A549 (cell line): ENCODE data around the gene RIMS4. TPM values are rescaled to one million over a fixed set of nuclear protein-coding genes. Genes with fewer than 3 reads are reported as not detected.

Source experiments
- ATAC-seq, 2 experiments: fragments of 200-7000 bp in 1 of 2; fragments of >200 bp in 1 of 2; cut with Nextera tagmentation in 1 of 2; cut with Tn5 transposase in 1 of 2; 3 replicates each; pipeline versions ENCODE4 v1.8.0 to v1.9.1; 2018 to 2020; ENCODE audit warnings: mild to moderate bottlenecking in 1 of 2, moderate library complexity in 1 of 2
- CTCF ChIA-PET: fragments of 300-600 bp; sonication (Branson Sonifier 250); formaldehyde crosslinking; extraction: SDS; loops from one replicate; lab custom pipeline; 2021; ENCODE audit warnings: antibody characterized with exemption, inconsistent platforms; lab: Yijun Ruan, JAX
- POLR2A ChIA-PET: fragments of 350-600 bp; formaldehyde crosslinking; extraction: SDS; loops from one replicate; lab custom pipeline; 2021; ENCODE audit warnings: antibody characterized with exemption, inconsistent platforms; lab: Yijun Ruan, JAX
- DNase-seq, 2 experiments: peaks; one replicate each; pipeline versions ENCODE4 v3.0.0 to v3.0.0-alpha.2; 2011 to 2016; ENCODE audit warnings: low read depth in 1 of 2, low spot score in 1 of 2
- FAIRE-seq: peaks from 2 replicates; lab custom pipeline; 2011; peaks lifted over from hg19 to GRCh38; lab: Jason Lieb, UNC
- H3K27ac ChIP-seq, 2 experiments: fragments of >200 bp; sonication (Bioruptor Twin); formaldehyde crosslinking; 3 replicates each; pipeline ENCODE4 v1.5.1; 2016 to 2017
- H3K4me1 ChIP-seq: fragments of >200 bp; sonication (Bioruptor Twin); formaldehyde crosslinking; 3 replicates; pipeline ENCODE4 v1.6.1; 2016
- H3K4me2 ChIP-seq: fragments of >200 bp; sonication (Bioruptor Twin); formaldehyde crosslinking; 3 replicates; pipeline ENCODE4 v1.6.1; 2016
- H3K4me3 ChIP-seq: fragments of >200 bp; sonication (Bioruptor Twin); formaldehyde crosslinking; 3 replicates; pipeline ENCODE4 v1.5.1; 2016
- H3K9me3 ChIP-seq: fragments of >200 bp; sonication (Bioruptor Twin); formaldehyde crosslinking; 3 replicates; pipeline ENCODE4 v1.6.1; 2016
- BCL3 ChIP-seq: fragments of >200 bp; sonication (Bioruptor Twin); formaldehyde crosslinking; IDR thresholded peaks from 3 replicates; pipeline ENCODE4 v1.6.1; 2016
- BHLHE40 ChIP-seq: IDR thresholded peaks from 2 replicates; pipeline ENCODE4 v1.6.1; 2012; ENCODE audit warnings: low read depth, low read length, inconsistent platforms
- CBX2 ChIP-seq: fragments of 200-600 bp; sonication (generic); IDR thresholded peaks from 2 replicates; pipeline ENCODE4 v1.6.1; 2016; ENCODE audit warnings: low read depth, mild to moderate bottlenecking, borderline replicate concordance
- CBX8 ChIP-seq: fragments of 200-600 bp; sonication (generic); IDR thresholded peaks from 2 replicates; pipeline ENCODE4 v1.6.1; 2016
- CEBPB ChIP-seq, 2 experiments: fragments of >200 bp in 1 of 2; sonication (Bioruptor Twin) in 1 of 2; formaldehyde crosslinking in 1 of 2; IDR thresholded peaks; 2 replicates each; pipeline ENCODE4 v1.6.1; 2012 to 2016
- CHD4 ChIP-seq: fragments of 200-600 bp; sonication (generic); IDR thresholded peaks from 2 replicates; pipeline ENCODE4 v1.6.1; 2016; ENCODE audit warnings: antibody characterized with exemption, mild to moderate bottlenecking, borderline replicate concordance
- CTCF ChIP-seq: fragments of >200 bp; sonication (Bioruptor Twin); formaldehyde crosslinking; IDR thresholded peaks from 3 replicates; pipeline ENCODE4 v1.5.1; 2016
- ELK1 ChIP-seq: fragments of 150-350 bp; IDR thresholded peaks from 2 replicates; pipeline ENCODE4 v1.6.1; 2014; ENCODE audit warnings: low read depth, mild to moderate bottlenecking, low read length
- EP300 ChIP-seq, 2 experiments: fragments of >200 bp; sonication (Bioruptor Twin); formaldehyde crosslinking; IDR thresholded peaks; 2 replicates in 1 of 2; 3 replicates in 1 of 2; pipeline ENCODE4 v1.6.1; 2016 to 2017
- FOSB ChIP-seq: fragments of 250-450 bp; sonication (Bioruptor Pico); IDR thresholded peaks from 2 replicates; pipeline ENCODE4 v1.5.0; 2020; ENCODE audit warnings: mild to moderate bottlenecking, moderate library complexity
- HEYL ChIP-seq: fragments of 250-450 bp; sonication (Bioruptor Pico); IDR thresholded peaks from 2 replicates; pipeline ENCODE4 v1.8.0; 2021; ENCODE audit warnings: mild to moderate bottlenecking, moderate library complexity
- HMGXB4 ChIP-seq: fragments of 250-450 bp; sonication (Bioruptor Pico); IDR thresholded peaks from 2 replicates; pipeline ENCODE4 v1.5.0; 2021; ENCODE audit warnings: mild to moderate bottlenecking, moderate library complexity, borderline replicate concordance
- HOXA7 ChIP-seq: fragments of 250-450 bp; sonication (Bioruptor Pico); IDR thresholded peaks from 2 replicates; pipeline ENCODE4 v1.5.0; 2020; ENCODE audit warnings: mild to moderate bottlenecking, moderate library complexity
- HOXB13 ChIP-seq: fragments of 250-450 bp; sonication (Bioruptor Pico); IDR thresholded peaks from 2 replicates; pipeline ENCODE4 v1.5.0; 2020; ENCODE audit warnings: low read depth, mild to moderate bottlenecking, moderate library complexity
- JUN ChIP-seq, 2 experiments: fragments of >200 bp; sonication (Bioruptor Twin); formaldehyde crosslinking; IDR thresholded peaks; 2 replicates in 1 of 2; 3 replicates in 1 of 2; pipeline ENCODE4 v1.6.1; 2016 to 2017
- KDM1A ChIP-seq: fragments of 200-600 bp; sonication (generic); IDR thresholded peaks from 2 replicates; pipeline ENCODE4 v1.6.1; 2016; ENCODE audit warnings: low read depth, mild to moderate bottlenecking
- MAFK ChIP-seq: fragments of 450-650 bp; IDR thresholded peaks from 2 replicates; pipeline ENCODE4 v1.6.1; 2014; ENCODE audit not compliant: partially characterized antibody
- POLR2A ChIP-seq: IDR thresholded peaks from 2 replicates; pipeline ENCODE4 v1.6.1; 2012; ENCODE audit warnings: mild to moderate bottlenecking, low read length
- RARB ChIP-seq: fragments of 250-450 bp; sonication (Bioruptor Pico); IDR thresholded peaks from 2 replicates; pipeline ENCODE4 v1.8.0; 2021; ENCODE audit warnings: mild to moderate bottlenecking, moderate library complexity
- REST ChIP-seq: fragments of 200-600 bp; sonication (generic); IDR thresholded peaks from 2 replicates; pipeline ENCODE4 v1.6.1; 2016; ENCODE audit warnings: antibody characterized with exemption, mild to moderate bottlenecking, moderate library complexity
- RNF2 ChIP-seq: fragments of 200-600 bp; sonication (generic); IDR thresholded peaks from 2 replicates; pipeline ENCODE4 v1.6.1; 2016; ENCODE audit warnings: low read depth, mild to moderate bottlenecking, antibody characterized with exemption, moderate library complexity, borderline replicate concordance
- SMC3 ChIP-seq: fragments of >200 bp; sonication (Bioruptor Twin); formaldehyde crosslinking; IDR thresholded peaks from 3 replicates; pipeline ENCODE4 v1.6.1; 2018; ENCODE audit warnings: inconsistent platforms
- ZC3H11A ChIP-seq: fragments of 450-650 bp; IDR thresholded peaks from 2 replicates; pipeline ENCODE4 v1.6.1; 2014; ENCODE audit warnings: antibody characterized with exemption, mild to moderate bottlenecking
- ZFP36 ChIP-seq: fragments of 450-650 bp; IDR thresholded peaks from 2 replicates; pipeline ENCODE4 v1.6.1; 2014; ENCODE audit warnings: borderline replicate concordance; ENCODE audit not compliant: partially characterized antibody
- WGBS: methylation state at CpG from one replicate; pipeline ENCODE4 v1.1.6; 2017; ENCODE audit errors: missing lambda C conversion rate; 5-methylcytosine and 5-hydroxymethylcytosine counted together
- polyA plus RNA-seq, 4 experiments: library from polyadenylated mRNA; depleted of rRNA in 3 of 4; stranded (reverse); fragments of >200 nt; fragmentation: RNase III in 1 of 4; extraction: RNeasy Plus Mini Kit Qiagen cat#74134 plus additional on column Dnase treatment in 1 of 4; gene quantifications; 2 replicates in 3 of 4; 3 replicates in 1 of 4; pipeline ENCODE4 v1.2.3, GENCODE V29; 2011 to 2017

RIMS4 gene
- polyA plus RNA-seq, 2 of the 4 experiments (the other 2 are of a cell fraction): 0.39 to 1.3 TPM

GRCh38 chr20:44703956-44704488 lies 106.3 kb downstream of the RIMS4 start:
- H3K27ac ChIP-seq: peak overlapping the region; percentile 47 to 79
- ChIA-PET CTCF (interaction anchor here (0.8 to 7.3 kb wide), 8 partner anchors 8 to 163 kb away, joined by 3 to 58 read pairs (median 4); no protein-coding TSS in a partner anchor), POLR2A (no interaction called here)
- TF ChIP-seq JUN (IDR thresholded peaks at IDR 0.05) (no peak), HOXA7 (CRISPR knock-in tag) (no peak), HOXB13 (CRISPR knock-in tag) (no peak), KDM1A (no peak), EP300 (IDR thresholded peaks at IDR 0.05) (no peak), ZFP36 (no peak), REST (no peak), BHLHE40 (no peak), CHD4 (no peak)
- H3K4me1 ChIP-seq: peaks cover 37% of the 10 kb centered on the region
- no peak for ATAC-seq
- H3K4me3 ChIP-seq: no peak overlapping the region
- H3K4me2 ChIP-seq: peak overlapping the region; percentile 19; the same call in 1 of the 3 replicates
- H3K9me3 ChIP-seq: no peaks in the 10 kb centered on the region
- DNase-seq: no peak
- 91% methylated on average over 9 of the region's 9 CpGs for WGBS
- FAIRE-seq: no peak

- 90% methylated on average over 12 of the region's 12 CpGs for WGBS
- peaks cover 42% of the 10 kb centered on the region for H3K4me1 ChIP-seq
- CTCF ChIA-PET: interaction anchor here (0.8 to 7.3 kb wide), 11 partner anchors 9 to 164 kb away, joined by 3 to 58 read pairs (median 3); no protein-coding TSS in a partner anchor
- peak overlapping the region in 1 of 2 experiments; percentile 79; a peak in 3 of 6 replicates for H3K27ac ChIP-seq
- H3K4me2 ChIP-seq: no peak overlapping the region
- POLR2A ChIA-PET: no interaction called here
- H3K4me3 ChIP-seq: no peak overlapping the region
- DNase-seq (no peak), ATAC-seq (no peak), FAIRE-seq (no peak)
- TF ChIP-seq BCL3 (no peak), CBX8 (no peak)
- no peaks in the 10 kb centered on the region for H3K9me3 ChIP-seq
Observed at GRCh38 chr20:44703183-44703925, 107.0 kb downstream of the RIMS4 start.

GRCh38 chr20:44702776-44703175 lies 107.6 kb downstream of the RIMS4 start:
- ATAC-seq (no peak), FAIRE-seq (no peak), DNase-seq (no peak)
- CTCF ChIA-PET: interaction anchor here (0.9 to 7.3 kb wide), 7 partner anchors 9 to 175 kb away, joined by 3 to 58 read pairs (median 5); no protein-coding TSS in a partner anchor
- POLR2A ChIA-PET: no interaction called here
- no peak overlapping the region for H3K4me3 ChIP-seq
- WGBS: 85% methylated on average over 6 of the region's 9 CpGs
- peak overlapping the region; percentile 40 to 79; a peak in 4 of 6 replicates for H3K27ac ChIP-seq
- H3K4me2 ChIP-seq: no peak overlapping the region
- no peaks in the 10 kb centered on the region for H3K9me3 ChIP-seq
- H3K4me1 ChIP-seq: peaks cover 47% of the 10 kb centered on the region
- no peak for TF ChIP-seq RARB (CRISPR knock-in tag)
- no peak for TF ChIP-seq CTCF
- no peak for TF ChIP-seq ZC3H11A
- TF ChIP-seq POLR2A: no peak
- no peak for TF ChIP-seq SMC3
- no peak for TF ChIP-seq HEYL
- TF ChIP-seq FOSB (CRISPR knock-in tag): no peak
- no peak for TF ChIP-seq CBX2
- no peak for TF ChIP-seq CEBPB (IDR thresholded peaks at IDR 0.05)
- no peak for TF ChIP-seq MAFK
- TF ChIP-seq HMGXB4: no peak
- TF ChIP-seq RNF2: no peak
- no peak for TF ChIP-seq ELK1
